Fibroblast of skin of right biceps (primary cell): ENCODE data around the gene POP5.

Source experiments
- DNase-seq: peaks from one replicate; pipeline ENCODE4 v3.0.0-alpha.2; 2013

Gene POP5

DNA sequence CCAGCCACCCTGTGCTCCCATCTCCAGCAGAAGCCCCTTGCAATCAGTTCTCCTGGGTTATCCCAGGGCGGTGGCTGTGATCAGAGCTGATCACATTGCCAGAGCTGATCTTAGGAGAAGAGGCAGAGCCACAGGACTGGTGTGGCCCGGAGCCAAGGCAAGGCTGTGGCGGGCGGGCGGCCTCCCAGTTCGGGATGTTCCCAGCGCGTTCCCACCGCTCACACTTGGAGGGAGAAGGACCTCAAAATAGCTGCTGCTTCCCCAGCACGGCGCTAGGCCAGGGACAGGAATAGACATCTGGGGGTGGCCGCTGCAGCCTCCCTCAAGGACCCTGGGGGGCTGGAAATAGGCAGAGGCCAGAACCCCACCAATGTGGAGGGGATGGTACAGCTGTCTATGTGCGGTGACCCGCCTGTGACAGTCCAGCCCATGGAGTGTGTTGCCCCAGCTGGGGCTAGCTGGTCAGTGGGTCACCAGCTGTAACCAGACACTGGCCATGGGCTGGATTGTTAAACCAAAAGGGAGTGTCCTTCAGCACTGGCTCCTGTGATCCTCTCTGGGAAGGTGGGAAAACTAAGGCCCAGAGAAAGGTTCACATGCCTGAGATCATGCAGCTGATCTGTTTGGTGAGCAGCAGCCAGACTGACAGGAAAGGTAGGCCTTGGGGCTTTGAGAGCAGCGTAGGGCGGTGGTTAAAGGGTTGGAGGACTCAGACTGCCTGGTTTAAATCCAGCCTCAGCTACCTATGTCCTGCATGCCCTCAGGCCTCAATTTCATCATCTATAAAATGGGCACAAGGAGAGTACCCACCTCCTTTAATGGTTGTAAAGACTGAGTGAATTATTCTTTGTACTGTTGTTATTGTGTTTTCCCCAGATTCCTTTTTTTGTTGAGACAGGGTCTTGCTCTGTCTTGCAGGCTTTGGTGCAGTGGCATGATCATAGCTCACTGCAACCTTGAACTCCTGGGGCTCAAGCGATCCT lies 8.0 kb upstream of the POP5 start:
- no peak for DNase-seq

DNA sequence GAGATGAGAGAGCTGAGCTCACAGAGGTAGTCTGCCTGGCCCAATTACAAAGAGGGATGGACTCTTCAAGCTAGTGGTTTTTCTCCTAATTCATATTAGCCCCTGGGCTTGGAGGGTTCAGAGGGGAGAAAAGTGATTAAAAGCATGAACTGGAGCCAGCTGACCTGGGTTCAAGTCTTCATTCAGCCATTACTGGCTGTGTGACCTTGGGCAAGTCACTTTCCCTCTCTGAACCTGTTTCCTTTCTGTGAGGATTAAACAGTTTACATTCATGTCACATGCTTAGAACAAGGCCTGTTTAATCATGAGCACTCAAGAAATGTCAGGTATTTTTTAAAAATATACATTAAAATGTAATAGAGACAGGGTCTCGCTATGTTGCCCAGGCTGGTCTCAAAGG lies 7.2 kb upstream of the POP5 start:
- DNase-seq, result no peak

DNA sequence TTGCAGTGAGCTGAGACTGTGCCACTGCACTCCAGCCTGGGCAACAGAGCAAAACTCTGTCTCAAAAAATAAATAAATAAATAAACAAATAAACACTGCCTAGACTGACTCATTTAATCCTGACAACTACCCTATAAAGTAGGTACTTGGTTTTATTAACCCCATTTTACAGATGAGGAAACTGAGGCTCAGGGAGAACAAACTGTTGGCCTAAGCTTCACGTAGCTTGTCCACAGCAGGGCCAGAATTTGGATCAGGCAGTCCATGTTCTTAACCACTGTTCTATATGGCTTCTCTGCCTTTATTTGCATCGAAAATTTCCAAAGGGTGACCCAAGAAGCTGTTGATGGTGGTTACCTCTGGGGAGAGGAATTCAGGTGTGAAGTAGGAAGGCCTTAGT lies 5.7 kb upstream of the POP5 start:
- no peak for DNase-seq

DNA sequence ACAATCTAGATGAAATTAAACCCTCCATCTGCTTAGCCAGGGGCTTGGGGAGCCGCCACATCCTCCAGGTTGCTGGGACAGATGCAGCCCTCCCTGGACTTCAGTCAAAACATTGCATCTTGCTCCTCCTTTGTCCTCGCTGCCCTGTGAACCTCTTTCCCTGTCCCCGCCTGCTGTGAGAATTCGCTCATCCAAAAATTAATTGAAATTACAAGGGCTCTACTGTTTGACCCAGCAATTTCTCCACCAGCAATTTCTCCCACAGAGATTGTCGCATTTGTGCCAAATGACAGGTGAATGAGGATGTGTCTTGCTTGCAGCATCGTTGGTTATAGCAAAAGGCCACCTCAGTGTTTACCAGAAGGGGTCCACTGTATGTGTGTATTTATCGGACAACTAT lies 5.0 kb upstream of the POP5 start:
- DNase-seq, result no peak

DNA sequence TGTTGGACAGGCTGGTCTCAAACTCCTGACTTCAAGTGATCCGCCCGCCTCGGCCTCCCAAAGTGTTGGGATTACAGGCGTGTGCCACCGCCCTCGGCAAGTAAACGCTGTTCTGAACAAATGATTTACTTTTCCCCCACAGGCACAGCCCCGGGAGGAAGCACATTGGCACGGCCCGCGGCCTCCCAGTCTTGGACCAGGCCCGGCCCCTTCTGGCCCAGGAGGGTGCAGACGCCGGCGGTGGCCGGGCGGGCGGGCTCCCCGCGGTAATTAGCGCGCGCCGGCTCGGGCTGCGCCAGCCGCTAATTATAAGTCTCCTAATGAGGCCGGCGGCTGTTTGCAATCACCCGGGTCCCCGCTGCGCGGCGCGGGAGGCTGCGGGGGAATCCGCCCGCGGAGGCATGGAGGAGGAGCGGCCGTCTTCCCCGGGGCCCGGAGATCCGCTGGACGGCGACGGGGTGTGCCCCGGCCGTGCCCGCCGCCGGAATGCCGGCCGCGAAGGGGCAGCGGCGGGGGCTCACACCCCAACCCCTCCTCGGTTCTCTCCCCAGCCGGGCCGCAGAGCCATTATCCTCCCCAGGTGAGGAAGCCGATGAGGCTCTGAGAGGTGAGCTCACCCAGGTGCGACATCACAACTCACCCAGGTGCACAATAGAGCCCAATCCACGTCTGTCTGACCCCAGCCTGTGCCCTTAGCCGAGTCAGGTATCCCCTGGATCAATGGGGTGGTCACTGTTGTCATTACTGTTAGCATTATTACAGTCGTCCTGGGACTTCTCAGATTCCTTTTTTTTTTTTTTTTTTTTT lies 3.3 kb upstream of the POP5 start:
- DNase-seq, result peak; percentile 15

DNA sequence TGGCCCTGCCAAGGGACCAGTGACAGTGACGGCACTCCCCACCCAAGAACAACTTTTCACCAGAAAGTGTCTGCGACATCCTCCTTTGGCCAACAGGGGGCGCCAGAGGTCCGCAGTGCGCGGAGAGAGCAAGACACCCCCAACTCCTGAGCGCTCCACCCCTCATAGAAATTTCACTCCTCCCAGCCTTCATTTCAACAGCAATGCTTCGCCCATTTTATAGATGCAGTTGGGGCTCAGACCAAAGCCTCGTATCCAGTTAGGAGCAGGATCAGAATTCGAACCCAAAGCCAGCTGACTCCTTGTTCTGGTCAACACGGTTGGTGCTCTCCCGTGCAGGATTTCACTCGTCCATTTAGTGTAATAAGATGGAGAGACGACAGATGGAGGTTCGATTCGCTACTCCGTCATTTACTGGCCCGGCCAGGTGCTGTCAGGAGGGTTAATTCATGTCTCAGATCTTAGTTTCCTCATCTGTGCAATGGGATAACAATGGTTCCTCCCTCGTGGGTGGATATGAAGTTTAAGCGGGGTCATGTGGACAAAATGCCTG lies 2.4 kb upstream of the POP5 start:
- peak; percentile 71 for DNase-seq

DNA sequence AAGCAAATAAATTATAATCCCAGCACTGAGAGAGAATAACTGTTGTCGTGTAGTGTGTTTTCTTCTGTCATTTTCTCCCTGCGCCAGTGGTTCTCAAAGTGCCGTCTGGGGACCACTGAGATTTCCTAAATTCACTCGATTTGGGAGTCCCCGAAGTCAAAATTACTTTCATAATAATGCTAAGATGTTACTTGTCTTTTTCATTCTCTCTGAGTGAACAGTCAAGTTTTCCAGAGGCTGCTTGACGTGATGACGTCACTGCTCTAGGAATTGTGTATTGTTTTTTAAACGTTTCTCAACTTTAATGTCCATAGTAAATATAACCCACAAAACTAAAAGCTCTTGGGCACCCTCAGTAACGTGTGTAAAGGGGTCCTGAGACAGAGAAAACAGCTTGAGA lies 796 bp upstream of the POP5 start:
- DNase-seq, result no peak

DNA sequence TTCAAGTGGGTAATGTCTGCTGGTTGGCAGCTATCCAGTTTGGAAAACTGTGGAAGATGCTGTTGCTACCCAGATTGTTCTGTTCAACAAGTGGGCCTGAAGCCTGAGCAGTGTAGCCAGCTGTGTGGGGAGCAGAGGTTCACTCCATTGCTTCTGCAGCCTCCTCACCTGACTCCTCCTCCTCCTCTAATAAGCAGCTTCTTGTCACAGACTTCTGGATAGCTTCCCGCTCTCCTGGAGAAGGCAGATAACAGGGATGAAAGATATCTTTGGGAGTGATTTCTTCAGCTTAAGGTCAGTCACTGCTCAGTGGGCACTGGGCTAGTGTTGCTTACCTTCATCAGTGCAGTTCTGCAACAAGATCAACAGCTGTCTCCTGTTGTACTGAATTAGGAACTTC lies 2.0 kb downstream of the POP5 start:
- no peak for DNase-seq

DNA sequence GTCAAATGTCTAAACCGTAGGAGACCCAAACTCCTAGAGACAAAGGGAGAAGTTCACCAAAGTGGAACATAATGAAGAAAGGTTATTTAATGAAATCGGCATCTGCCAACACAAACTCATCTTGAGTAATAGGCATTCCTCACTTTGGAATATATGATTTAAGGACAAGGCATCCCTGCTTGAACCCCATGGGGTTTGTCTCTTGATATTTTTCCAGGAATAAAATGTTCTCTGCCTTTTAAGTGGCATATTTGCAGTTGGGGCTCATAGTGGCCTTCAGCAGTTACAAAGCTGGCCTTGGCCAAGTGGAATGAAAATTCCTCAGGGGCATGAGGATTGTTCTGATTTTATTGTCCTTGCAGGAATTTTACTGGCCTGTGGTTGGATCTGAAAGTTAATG lies 7.1 kb downstream of the POP5 start:
- DNase-seq, result no peak

DNA sequence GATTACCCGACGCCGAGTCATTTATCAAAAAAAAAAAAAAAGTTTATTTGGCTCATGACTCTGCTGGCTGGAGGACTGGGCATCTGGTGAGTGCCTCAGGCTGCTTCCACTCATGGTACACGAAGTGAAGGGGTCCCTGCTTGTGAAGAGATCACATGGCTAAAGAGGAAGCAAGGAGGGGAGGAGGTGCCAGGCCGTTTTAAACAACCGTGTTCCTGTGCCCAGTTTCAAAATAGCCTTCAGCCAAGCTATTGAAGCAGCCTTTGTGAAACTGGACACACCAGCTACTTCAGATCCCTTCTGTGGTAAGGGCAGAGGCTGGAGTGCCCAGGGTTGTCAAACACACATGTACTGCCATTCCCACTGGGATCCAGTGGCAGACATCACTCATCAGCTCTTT lies 7.6 kb downstream of the POP5 start:
- no peak for DNase-seq

DNA sequence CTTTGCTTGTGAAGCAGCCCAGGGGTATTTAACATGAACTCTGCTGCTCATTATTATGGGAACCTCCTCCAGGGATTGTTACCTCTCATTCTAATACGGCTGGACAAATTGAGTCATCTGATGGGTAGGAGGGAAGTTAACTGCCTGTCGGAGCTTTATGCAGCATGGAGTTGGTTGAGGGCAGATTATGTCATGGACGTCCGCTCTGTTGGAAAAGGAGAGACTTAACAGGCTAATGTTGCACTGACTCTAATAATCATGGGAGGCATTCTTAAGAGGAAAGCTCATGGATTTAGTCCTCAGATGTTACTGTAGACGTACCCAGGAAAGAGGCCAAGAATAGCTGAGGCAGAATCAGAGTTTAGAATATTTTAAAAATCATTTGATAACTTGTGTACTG lies 9.9 kb downstream of the POP5 start:
- no peak for DNase-seq

DNA sequence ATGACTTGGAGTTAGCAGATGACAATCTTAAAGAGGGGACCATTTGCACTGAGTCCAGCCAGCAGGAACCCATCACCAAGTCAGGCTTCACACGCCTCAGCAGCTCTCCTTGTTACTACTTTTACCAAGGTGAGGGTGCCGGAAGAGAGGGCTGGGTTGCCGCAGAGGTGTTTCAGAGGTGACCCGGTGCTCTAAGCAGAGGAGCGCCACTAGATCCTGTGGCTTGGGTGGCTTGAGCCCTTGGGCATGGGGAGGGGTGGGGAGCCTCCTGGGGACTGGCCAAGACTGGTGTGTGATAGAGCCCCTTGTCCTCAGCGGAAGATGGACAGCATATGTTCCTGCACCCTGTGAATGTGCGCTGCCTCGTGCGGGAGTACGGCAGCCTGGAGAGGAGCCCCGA lies 17.7 kb downstream of the POP5 start:
- DNase-seq, result no peak

DNA sequence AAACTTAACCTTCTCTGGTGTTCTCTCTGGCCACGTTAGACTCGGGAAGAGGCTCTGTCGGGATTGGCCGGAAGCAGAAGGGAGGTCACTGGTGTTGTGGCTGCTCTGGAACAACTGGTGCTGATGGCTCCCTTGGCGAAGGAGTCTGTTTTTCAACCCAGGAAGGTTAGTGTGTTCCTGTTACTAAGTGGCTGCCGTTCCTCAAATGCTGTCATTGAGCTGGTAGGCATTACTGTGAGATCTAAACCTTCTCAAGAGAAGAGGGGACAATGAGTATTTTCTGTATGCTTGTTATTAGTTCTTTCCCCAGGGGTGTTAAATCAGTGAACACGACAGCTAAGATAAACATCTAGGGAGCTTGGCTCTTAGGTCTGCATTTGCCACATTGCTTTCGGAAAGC lies 18.3 kb downstream of the POP5 start:
- DNase-seq, result no peak

DNA sequence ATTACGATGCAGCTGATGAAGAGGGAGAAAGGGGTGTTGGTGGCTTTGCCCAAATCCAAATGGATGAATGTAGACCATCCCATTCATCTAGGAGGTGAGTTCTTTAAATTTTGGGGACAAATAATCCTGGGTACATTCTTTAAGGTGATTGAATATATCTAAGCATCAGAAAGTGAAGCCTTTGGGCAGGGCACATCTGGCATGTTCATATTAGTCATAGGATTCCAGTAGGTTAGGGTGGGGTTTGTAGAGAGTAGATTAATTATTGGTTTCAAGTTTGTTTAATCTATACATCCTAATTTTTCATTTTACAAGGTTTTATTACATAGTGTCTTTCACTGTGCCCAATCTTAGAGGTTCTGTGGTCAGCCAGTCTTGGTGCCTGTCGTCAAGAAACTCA lies 23.6 kb downstream of the POP5 start:
- DNase-seq, result no peak

DNA sequence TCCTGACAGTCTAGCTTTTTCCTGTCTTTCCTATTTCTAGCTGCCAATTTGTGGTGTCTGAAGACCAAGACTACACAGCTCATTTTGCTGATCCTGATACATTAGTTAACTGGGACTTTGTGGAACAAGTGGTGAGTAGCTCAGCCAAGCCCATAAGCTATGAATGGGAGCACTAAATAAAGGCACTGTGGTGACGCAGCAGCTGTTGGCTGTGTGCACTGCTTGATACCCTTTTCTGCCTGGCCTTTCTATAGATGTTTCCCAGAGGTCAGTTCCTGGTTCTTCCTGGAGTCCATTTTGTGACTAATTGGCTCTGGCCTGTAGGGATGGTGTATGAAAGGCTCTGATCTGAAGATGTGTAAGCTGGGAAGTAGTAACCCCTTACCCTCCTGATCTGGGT lies 26.5 kb downstream of the POP5 start:
- no peak for DNase-seq

DNA sequence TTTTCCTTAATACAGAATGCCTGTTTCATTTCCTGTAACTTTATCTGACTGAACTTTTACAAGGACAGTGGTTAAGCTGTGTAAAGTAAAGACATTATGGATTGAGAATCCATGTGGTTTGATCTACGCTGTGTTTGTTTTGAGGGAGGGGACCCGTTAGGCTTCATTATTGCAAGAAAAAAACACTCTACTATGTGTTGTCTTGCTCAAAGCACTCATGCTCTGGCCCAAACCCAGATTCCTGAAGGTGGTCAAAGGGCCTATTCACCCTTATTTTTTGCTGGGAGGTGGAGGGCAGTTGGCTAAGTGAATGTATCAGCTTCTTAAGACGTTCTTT lies 35.2 kb downstream of the POP5 start:
- no peak for DNase-seq

DNA sequence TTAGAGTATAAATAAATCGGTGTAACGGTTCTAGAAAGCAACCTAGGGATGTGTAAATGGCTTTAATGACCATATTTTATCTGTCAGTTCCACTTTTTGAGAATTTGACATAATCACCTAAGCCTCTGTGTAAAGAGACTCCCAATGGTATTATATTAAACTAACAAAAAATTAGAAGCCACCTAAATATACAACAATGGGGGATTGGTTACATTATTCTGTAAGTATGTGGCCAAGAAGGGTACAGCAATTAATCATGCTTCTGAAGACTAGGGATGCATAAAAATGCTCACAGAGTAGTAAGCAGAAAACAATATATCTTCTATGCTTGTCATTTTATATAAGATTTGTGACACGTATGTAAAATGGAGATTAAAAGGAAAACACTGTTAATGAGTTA lies 36.5 kb downstream of the POP5 start:
- DNase-seq, result no peak

DNA sequence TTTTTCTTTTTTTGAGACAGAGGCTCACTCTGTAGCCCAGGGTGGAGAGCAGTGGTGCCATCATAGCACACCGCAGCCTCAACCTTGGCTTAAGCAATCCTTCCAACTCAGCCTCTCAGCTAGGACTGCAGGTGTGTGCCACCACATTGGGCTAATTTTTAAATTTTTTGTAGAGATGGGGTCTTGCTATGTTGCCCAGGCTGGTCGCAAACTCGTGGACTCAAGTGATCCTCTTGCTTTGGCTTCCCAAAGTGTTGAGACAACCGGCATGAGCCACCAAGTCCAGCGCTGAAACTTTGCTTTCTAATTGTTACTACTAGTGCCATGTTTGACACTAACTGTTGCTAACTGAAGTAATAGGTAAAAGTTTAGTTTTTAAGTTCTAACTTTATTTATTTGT lies 39.0 kb downstream of the POP5 start:
- DNase-seq, result no peak

DNA sequence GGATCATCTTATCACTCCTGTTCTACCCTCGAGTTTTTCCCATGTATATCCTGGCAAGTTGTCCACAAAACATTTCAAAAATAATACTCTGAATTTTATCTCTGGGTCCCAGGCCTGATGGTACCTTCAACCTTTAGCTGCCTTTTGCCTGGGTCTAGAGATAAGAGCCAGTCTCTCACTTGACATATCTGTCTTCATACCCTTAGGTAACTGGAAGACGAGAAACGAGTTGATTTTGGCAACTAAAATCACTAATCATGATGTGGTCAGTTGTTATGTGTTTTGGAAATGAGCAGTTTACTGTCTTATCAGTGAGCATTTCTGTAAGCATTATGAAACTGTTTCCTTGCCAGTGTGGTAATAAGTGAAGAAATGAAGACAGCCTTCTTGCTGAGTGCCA lies 40.8 kb downstream of the POP5 start:
- no peak for DNase-seq

DNA sequence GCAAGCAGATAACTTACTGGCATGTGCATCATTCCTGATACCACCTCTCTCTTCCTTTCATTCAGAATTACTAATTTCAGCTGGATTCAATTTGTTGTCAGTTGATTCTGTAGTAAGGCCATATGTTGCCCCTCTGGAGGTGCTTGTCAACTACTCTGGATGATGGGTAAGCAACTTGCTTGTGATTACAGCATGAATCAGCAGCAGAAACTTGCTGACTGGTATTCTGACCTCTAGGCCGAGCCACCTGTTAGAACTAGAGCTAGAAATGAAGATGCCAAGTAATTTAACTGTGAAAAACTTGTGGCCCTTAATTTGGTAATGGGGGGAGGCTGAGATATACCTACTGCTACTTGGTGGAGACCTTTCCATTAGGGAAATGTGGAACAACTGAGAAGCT lies 41.9 kb downstream of the POP5 start:
- DNase-seq, result peak; percentile 26

DNA sequence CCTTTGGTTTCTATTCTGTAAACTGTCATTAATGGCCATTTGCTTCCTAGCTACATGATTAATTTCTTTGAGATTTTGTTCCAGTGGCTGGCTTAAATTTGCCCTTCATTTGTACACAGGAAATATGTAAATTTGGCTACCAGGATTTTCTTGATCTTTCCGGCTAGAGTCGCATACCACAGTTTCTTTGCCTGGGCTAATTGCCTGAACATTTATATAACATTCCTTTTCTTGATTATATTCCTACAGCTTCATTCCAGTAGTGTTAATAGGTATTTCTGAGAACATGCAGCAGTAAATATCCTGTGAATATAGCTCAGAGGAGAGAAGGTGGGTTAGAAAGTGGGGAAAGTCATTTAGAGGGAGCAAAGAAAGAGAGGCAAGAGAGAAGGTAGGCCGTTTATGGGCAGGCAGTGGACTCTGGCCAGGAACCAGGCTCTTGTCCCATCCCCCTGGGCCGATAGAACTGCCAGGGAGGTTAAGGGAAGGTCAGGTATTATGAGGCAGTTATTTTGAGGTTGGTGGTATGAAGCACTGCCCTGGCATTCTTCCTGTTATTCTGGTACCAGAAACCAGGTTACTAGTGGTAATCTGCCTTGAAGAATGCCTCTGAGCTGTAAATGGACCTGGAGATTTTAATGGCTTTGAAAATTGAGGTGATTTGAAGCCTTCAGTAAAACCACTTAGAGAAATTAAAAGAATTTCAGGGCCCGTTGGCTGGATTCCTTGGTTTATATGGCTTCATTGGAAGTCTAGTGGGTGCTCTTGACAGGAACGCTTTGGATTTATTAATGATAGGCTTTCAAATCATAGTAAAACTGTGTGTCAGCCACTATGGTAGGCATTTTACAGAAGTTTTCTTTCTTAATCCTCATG lies 42.7 kb downstream of the POP5 start:
- peak; percentile 60 for DNase-seq

DNA sequence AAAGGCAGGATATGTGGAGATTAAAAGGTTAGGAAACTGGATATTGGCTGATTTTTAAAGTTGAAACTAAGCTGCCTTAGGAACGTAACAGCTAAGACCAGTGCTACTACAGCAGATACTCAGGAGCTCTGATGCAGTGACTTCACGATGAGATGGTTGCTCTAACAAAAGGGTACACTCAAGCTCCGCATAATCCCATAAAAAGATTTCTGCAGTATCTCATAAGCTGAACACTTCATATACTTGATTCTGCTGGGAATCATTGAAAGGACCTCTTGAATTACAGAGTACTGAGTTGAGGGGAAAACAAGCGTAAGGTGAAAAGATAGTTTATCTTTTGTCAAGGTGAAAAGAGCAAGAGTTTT lies 43.4 kb downstream of the POP5 start:
- DNase-seq, result no peak
